Measurements from ENCODE around the gene DENND5B.
"Not testable (repeated sequence)": the region's sequence is repeated elsewhere in the genome, so short reads cannot be mapped to it uniquely, and the experiment has no call there.

DENND5B gene

GRCh38 chr12:31550590-31550989, 40.3 kb downstream of the DENND5B start:
- not testable (repeated sequence) for DNase-seq

- DNase-seq, result no peak
Measured at GRCh38 chr12:31536672-31537071, 54.3 kb downstream of the DENND5B start.

- no peak for DNase-seq
Measured at GRCh38 chr12:31533470-31533869, 57.5 kb downstream of the DENND5B start.

GRCh38 chr12:31531893-31532292, 59.0 kb downstream of the DENND5B start:
- no peak for DNase-seq

- no peak for DNase-seq
Measured at GRCh38 chr12:31528095-31528494, 62.8 kb downstream of the DENND5B start.

GRCh38 chr12:31527083-31527482, 63.9 kb downstream of the DENND5B start:
- no peak for DNase-seq

GRCh38 chr12:31526158-31526546, 64.8 kb downstream of the DENND5B start:
- no peak for DNase-seq

GRCh38 chr12:31525496-31526157, 65.3 kb downstream of the DENND5B start:
- no peak for DNase-seq

- DNase-seq, result no peak
Measured at GRCh38 chr12:31524791-31525495, 66.0 kb downstream of the DENND5B start.

- DNase-seq, result no peak
Measured at GRCh38 chr12:31523306-31523705, 67.6 kb downstream of the DENND5B start.

- no peak for DNase-seq
Measured at GRCh38 chr12:31522607-31523006, 68.3 kb downstream of the DENND5B start.

GRCh38 chr12:31521964-31522363, 69.0 kb downstream of the DENND5B start:
- DNase-seq, result no peak

- DNase-seq, result no peak
Measured at GRCh38 chr12:31519511-31519910, 71.4 kb downstream of the DENND5B start.

- no peak for DNase-seq
Measured at GRCh38 chr12:31518680-31519227, 72.2 kb downstream of the DENND5B start.

- DNase-seq, result no peak
Measured at GRCh38 chr12:31517994-31518393, 72.9 kb downstream of the DENND5B start.

GRCh38 chr12:31516702-31517101, 74.2 kb downstream of the DENND5B start:
- no peak for DNase-seq

GRCh38 chr12:31514912-31515311, 76.0 kb downstream of the DENND5B start:
- DNase-seq, result no peak

GRCh38 chr12:31510034-31510433, 80.9 kb downstream of the DENND5B start:
- no peak for DNase-seq

GRCh38 chr12:31508436-31509150, 82.3 kb downstream of the DENND5B start:
- no peak for DNase-seq

- DNase-seq, result no peak
Measured at GRCh38 chr12:31507966-31508365, 83.0 kb downstream of the DENND5B start.

- no peak for DNase-seq
Measured at GRCh38 chr12:31506515-31507306, 84.2 kb downstream of the DENND5B start.

- no peak for DNase-seq
Measured at GRCh38 chr12:31504625-31505222, 86.2 kb downstream of the DENND5B start.
